IMR-90 (cell line): ENCODE results near the gene LAMA3. TPM values are rescaled to one million over a fixed set of nuclear protein-coding genes. Genes with fewer than 3 reads are reported as not detected.

ENCODE experiments used
- ATAC-seq: fragments of 200-7000 bp; cut with Tn5 transposase; 2 replicates; pipeline ENCODE4 v1.9.1; 2020; ENCODE audit warnings: low read depth, mild to moderate bottlenecking, moderate library complexity
- BruUV-seq: library from RNA; stranded (reverse); fragments of 400-500 nt; replicated peaks from 2 replicates; lab custom pipeline; 2021; lab: Mats Ljungman, UMichigan
- CTCF ChIA-PET: fragments of 300-600 bp; formaldehyde crosslinking; extraction: SDS; loops from one replicate; lab custom pipeline; 2021; ENCODE audit warnings: antibody characterized with exemption; lab: Yijun Ruan, JAX
- POLR2A ChIA-PET: fragments of 300-600 bp; sonication (Branson Sonifier 250); formaldehyde crosslinking; loops from one replicate; lab custom pipeline; 2022; ENCODE audit warnings: antibody characterized with exemption; ENCODE audit not compliant: unreplicated experiment; lab: Charles Lee
- DNase-seq: peaks from one replicate; pipeline ENCODE4 v3.0.0; 2013
- H2AFZ ChIP-seq: replicated peaks from 2 replicates; pipeline ENCODE3; 2013; ENCODE audit warnings: low read length, mild to moderate bottlenecking; ENCODE audit not compliant: poor library complexity
- H2AK5ac ChIP-seq: 2 replicates; pipeline ENCODE4 v1.6.1; 2013; ENCODE audit warnings: low read depth, low read length, inconsistent platforms
- H2AK9ac ChIP-seq: replicated peaks from 2 replicates; pipeline ENCODE3; 2013; ENCODE audit warnings: mild to moderate bottlenecking, low read depth, low read length, moderate library complexity; ENCODE audit not compliant: poor library complexity
- H2BK120ac ChIP-seq: 2 replicates; pipeline ENCODE4 v1.6.1; 2013; ENCODE audit warnings: low read depth, low read length, inconsistent platforms
- H2BK15ac ChIP-seq: 3 replicates; pipeline ENCODE4 v1.6.1; 2013; ENCODE audit warnings: low read depth, low read length, inconsistent platforms
- H2BK20ac ChIP-seq: 2 replicates; pipeline ENCODE4 v1.6.1; 2013; ENCODE audit warnings: low read depth, mild to moderate bottlenecking, inconsistent platforms, low read length, moderate library complexity
- H2BK5ac ChIP-seq: 2 replicates; pipeline ENCODE4 v1.6.1; 2013; ENCODE audit warnings: mild to moderate bottlenecking, low read depth, low read length, inconsistent platforms; ENCODE audit not compliant: poor library complexity, severe bottlenecking
- H3K14ac ChIP-seq: replicated peaks from 2 replicates; pipeline ENCODE4 v1.6.1; 2013; ENCODE audit warnings: low read depth, low read length, inconsistent platforms
- H3K18ac ChIP-seq: 2 replicates; pipeline ENCODE4 v1.6.1; 2013; ENCODE audit warnings: low read depth, low read length, control low read depth
- H3K23ac ChIP-seq: 2 replicates; pipeline ENCODE4 v1.6.1; 2013; ENCODE audit warnings: low read depth, low read length, inconsistent platforms
- H3K27ac ChIP-seq: 2 replicates; pipeline ENCODE4 v1.5.1; 2013; ENCODE audit warnings: mild to moderate bottlenecking, control low read depth, low read length; ENCODE audit not compliant: insufficient read depth
- H3K27me3 ChIP-seq: 2 replicates; pipeline ENCODE4 v1.6.1; 2013; ENCODE audit warnings: low read length; ENCODE audit not compliant: control insufficient read depth, insufficient read depth
- H3K36me3 ChIP-seq: 2 replicates; pipeline ENCODE4 v1.6.1; 2013; ENCODE audit warnings: low read length, mixed read lengths; ENCODE audit not compliant: control insufficient read depth, insufficient read depth
- H3K4ac ChIP-seq: 2 replicates; pipeline ENCODE4 v1.6.1; 2013; ENCODE audit warnings: low read depth, low read length, inconsistent platforms
- H3K4me1 ChIP-seq: 2 replicates; pipeline ENCODE4 v1.6.1; 2013; ENCODE audit warnings: low read length, mixed read lengths; ENCODE audit not compliant: control insufficient read depth, insufficient read depth
- H3K4me2 ChIP-seq: 2 replicates; pipeline ENCODE4 v1.6.1; 2013; ENCODE audit warnings: low read depth, mild to moderate bottlenecking, control low read depth, low read length, moderate library complexity
- H3K4me3 ChIP-seq: 2 replicates; pipeline ENCODE4 v1.5.1; 2013; ENCODE audit warnings: low read depth, mild to moderate bottlenecking, control low read depth, low read length, moderate library complexity; ENCODE audit not compliant: insufficient read depth
- H3K56ac ChIP-seq: 2 replicates; pipeline ENCODE4 v1.6.1; 2013; ENCODE audit warnings: low read length, inconsistent platforms; ENCODE audit not compliant: insufficient read depth; ENCODE audit errors: extremely low read depth
- H3K79me1 ChIP-seq, 2 experiments: 2 replicates each; pipeline ENCODE4 v1.6.1; 2013; ENCODE audit warnings: low read length in 2 of 2, inconsistent platforms in 1 of 2, low read depth in 1 of 2
- H3K9ac ChIP-seq: 2 replicates; pipeline ENCODE4 v1.6.1; 2013; ENCODE audit warnings: low read depth, low read length, control low read depth
- H3K9me1 ChIP-seq: 2 replicates; pipeline ENCODE4 v1.6.1; 2013; ENCODE audit warnings: low read length, inconsistent platforms; ENCODE audit not compliant: insufficient read depth
- H3K9me3 ChIP-seq: 2 replicates; pipeline ENCODE4 v1.6.1; 2013; ENCODE audit warnings: low read length; ENCODE audit not compliant: control insufficient read depth, insufficient read depth
- H4K20me1 ChIP-seq: 2 replicates; pipeline ENCODE4 v1.6.1; 2013; ENCODE audit warnings: low read length, inconsistent platforms; ENCODE audit not compliant: insufficient read depth
- H4K5ac ChIP-seq: 2 replicates; pipeline ENCODE4 v1.6.1; 2013; ENCODE audit warnings: mild to moderate bottlenecking, low read depth, low read length, control low read depth
- H4K8ac ChIP-seq, 2 experiments: 2 replicates each; pipeline ENCODE4 v1.6.1; 2013; ENCODE audit warnings: low read depth in 2 of 2, low read length in 2 of 2, control low read depth in 1 of 2, inconsistent platforms in 1 of 2
- H4K91ac ChIP-seq: 2 replicates; pipeline ENCODE4 v1.6.1; 2013; ENCODE audit warnings: low read depth, low read length, inconsistent platforms; ENCODE audit not compliant: insufficient read depth
- BHLHE40 ChIP-seq: fragments of 150-350 bp; IDR thresholded peaks from 2 replicates; pipeline ENCODE4 v1.6.1; 2016; ENCODE audit warnings: mild to moderate bottlenecking, low read depth, low read length
- CHD1 ChIP-seq: IDR thresholded peaks from 2 replicates; pipeline ENCODE4 v1.6.1; 2012; ENCODE audit warnings: low read depth, low read length, improper control_type of control experiment
- MAZ ChIP-seq: IDR thresholded peaks from 2 replicates; pipeline ENCODE4 v1.6.1; 2012; ENCODE audit warnings: low read depth, mild to moderate bottlenecking, low read length, improper control_type of control experiment, moderate library complexity, borderline replicate concordance
- MXI1 ChIP-seq: IDR thresholded peaks from 2 replicates; pipeline ENCODE4 v1.6.1; 2012; ENCODE audit warnings: low read depth, mild to moderate bottlenecking, low read length, moderate library complexity, borderline replicate concordance
- NFE2L2 ChIP-seq: fragments of 150-350 bp; IDR thresholded peaks from 2 replicates; pipeline ENCODE4 v1.6.1; 2016; ENCODE audit warnings: low read depth, mild to moderate bottlenecking, low read length
- POLR2A ChIP-seq: IDR thresholded peaks from 2 replicates; pipeline ENCODE4 v1.6.1; 2012; ENCODE audit warnings: mild to moderate bottlenecking, low read depth, low read length
- RAD21 ChIP-seq: IDR thresholded peaks from 2 replicates; pipeline ENCODE4 v1.6.1; 2012; ENCODE audit warnings: low read length, improper control_type of control experiment
- RFX5 ChIP-seq: IDR thresholded peaks from 2 replicates; pipeline ENCODE4 v1.8.0; 2012; ENCODE audit warnings: low read depth, mild to moderate bottlenecking, low read length, moderate library complexity
- SMC3 ChIP-seq: fragments of 150-350 bp; IDR thresholded peaks from 2 replicates; pipeline ENCODE4 v1.6.1; 2016; ENCODE audit warnings: low read depth, mild to moderate bottlenecking, antibody characterized with exemption, low read length, moderate library complexity
- WGBS, 2 experiments: methylation state at CpG; one replicate each; pipeline versions ENCODE4 v1.1.5 to v1.1.7; 2013; ENCODE audit warnings: missing lambda C conversion rate in 2 of 2; ENCODE audit not compliant: insufficient read length in 1 of 2; ENCODE audit errors: extremely low coverage in 2 of 2; 5-methylcytosine and 5-hydroxymethylcytosine counted together
- dilution Hi-C: fragments of 300-500 bp; cut with HindIII; formaldehyde crosslinking; loops from one replicate; pipeline ENCODE4 v1.14.3; 2018; ENCODE audit warnings: low sequenced_read_pairs; ENCODE audit not compliant: unreplicated experiment
- in situ Hi-C: fragments of 300-500 bp; cut with MboI; formaldehyde crosslinking; loops from 3 replicates; pipeline ENCODE4 v1.14.3; 2019; ENCODE audit warnings: low sequenced_read_pairs, inconsistent platforms, mixed read lengths
- intact Hi-C: fragments of 100-400 bp; cut with micrococcal nuclease; formaldehyde crosslinking; loops from 2 replicates; pipeline ENCODE4 v1.10.0; 2022
- polyA plus RNA-seq, 3 experiments: library from polyadenylated mRNA; depleted of rRNA; stranded (reverse); fragments of >200 nt; gene quantifications; 2 replicates each; pipeline ENCODE4 v1.2.3, GENCODE V29; 2012; ENCODE audit warnings: low replicate concordance in 1 of 3
- total RNA-seq: library from RNA; depleted of rRNA; stranded (reverse); fragments of >200 nt; gene quantifications from 2 replicates; pipeline ENCODE4 v1.2.3, GENCODE V29; 2012
- TF ChIP-seq, protein P1 (sequence below): fragments of 150-350 bp; IDR thresholded peaks from 2 replicates; pipeline ENCODE4 v1.6.1; 2016; ENCODE audit warnings: low read depth, mild to moderate bottlenecking, low read length, moderate library complexity, borderline replicate concordance
- TF ChIP-seq, protein P2 (sequence below): conservative IDR thresholded peaks from 2 replicates; pipeline ENCODE4 v1.5.1; 2012; ENCODE audit warnings: mild to moderate bottlenecking, low read depth, low read length, improper control_type of control experiment

The LAMA3 gene
- total and polyA plus RNA-seq, 2 of the 4 experiments (the other 2 are of a cell fraction): 0.18 to 0.19 TPM

DNA sequence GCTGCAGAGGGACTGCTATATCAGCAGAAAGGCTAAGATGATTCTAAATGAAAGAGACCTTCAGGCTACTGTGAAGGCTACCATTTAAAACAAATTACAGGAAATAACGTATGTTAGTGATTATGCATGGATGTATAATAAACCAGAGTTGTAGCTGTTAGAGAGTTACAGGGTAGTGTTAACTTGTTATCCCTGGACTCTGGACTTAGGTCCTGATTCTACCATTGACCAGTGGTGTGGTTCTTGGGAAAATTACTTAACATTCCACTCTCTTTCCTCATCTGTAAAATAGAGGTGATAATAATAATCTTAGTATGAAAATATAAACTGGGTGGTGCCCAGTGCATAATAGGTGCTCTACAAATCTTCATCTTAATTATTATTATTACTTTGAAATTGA lies 22.2 kb downstream of the LAMA3 start:
- Histone ChIP-seq H2BK15ac (no peak overlapping the region), H3K9ac (no peak overlapping the region), H2AFZ (no peak overlapping the region), H2BK120ac (no peak overlapping the region), H3K27ac (no peak overlapping the region), H3K14ac (no peak overlapping the region), H2BK20ac (no peak overlapping the region), H3K18ac (no peak overlapping the region), H3K4ac (no peak overlapping the region), H3K9me1 (no peaks in the 10 kb centered on the region), H3K56ac (no peak overlapping the region), H2BK5ac (no peak overlapping the region), H3K23ac (no peak overlapping the region), H4K91ac (no peak overlapping the region), H4K5ac (no peak overlapping the region), H2AK9ac (no peak overlapping the region), H4K8ac (no peak overlapping the region), H3K36me3 (no peaks in the 10 kb centered on the region), H3K27me3 (no peaks in the 10 kb centered on the region), H3K79me1 (no peaks in the 10 kb centered on the region), H3K4me1 (no peaks in the 10 kb centered on the region), H3K4me3 (no peak overlapping the region), H2AK5ac (no peak overlapping the region), H4K20me1 (no peaks in the 10 kb centered on the region), H3K4me2 (no peak overlapping the region), H3K9me3 (peaks cover 5% of the 10 kb centered on the region; the same call in 1 of the 2 replicates)
- ChIA-PET CTCF (no interaction called here), POLR2A (no interaction called here)
- dilution Hi-C loops: no loop called here
- WGBS, 2 experiments: no CpG with 5 or more reads among the region's 1 CpG
- DNase-seq (no peak), ATAC-seq (no peak)
- in situ Hi-C loops: no loop called here
- BruUV-seq: no TSS peak
- TF ChIP-seq, protein P1, sequence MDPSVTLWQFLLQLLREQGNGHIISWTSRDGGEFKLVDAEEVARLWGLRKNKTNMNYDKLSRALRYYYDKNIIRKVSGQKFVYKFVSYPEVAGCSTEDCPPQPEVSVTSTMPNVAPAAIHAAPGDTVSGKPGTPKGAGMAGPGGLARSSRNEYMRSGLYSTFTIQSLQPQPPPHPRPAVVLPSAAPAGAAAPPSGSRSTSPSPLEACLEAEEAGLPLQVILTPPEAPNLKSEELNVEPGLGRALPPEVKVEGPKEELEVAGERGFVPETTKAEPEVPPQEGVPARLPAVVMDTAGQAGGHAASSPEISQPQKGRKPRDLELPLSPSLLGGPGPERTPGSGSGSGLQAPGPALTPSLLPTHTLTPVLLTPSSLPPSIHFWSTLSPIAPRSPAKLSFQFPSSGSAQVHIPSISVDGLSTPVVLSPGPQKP: no peak
- TF ChIP-seq RFX5 (no peak), NFE2L2 (no peak), MAZ (no peak), CHD1 (no peak), SMC3 (no peak), BHLHE40 (no peak), POLR2A (no peak), RAD21 (no peak), MXI1 (no peak)
- TF ChIP-seq, protein P2, sequence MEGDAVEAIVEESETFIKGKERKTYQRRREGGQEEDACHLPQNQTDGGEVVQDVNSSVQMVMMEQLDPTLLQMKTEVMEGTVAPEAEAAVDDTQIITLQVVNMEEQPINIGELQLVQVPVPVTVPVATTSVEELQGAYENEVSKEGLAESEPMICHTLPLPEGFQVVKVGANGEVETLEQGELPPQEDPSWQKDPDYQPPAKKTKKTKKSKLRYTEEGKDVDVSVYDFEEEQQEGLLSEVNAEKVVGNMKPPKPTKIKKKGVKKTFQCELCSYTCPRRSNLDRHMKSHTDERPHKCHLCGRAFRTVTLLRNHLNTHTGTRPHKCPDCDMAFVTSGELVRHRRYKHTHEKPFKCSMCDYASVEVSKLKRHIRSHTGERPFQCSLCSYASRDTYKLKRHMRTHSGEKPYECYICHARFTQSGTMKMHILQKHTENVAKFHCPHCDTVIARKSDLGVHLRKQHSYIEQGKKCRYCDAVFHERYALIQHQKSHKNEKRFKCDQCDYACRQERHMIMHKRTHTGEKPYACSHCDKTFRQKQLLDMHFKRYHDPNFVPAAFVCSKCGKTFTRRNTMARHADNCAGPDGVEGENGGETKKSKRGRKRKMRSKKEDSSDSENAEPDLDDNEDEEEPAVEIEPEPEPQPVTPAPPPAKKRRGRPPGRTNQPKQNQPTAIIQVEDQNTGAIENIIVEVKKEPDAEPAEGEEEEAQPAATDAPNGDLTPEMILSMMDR: no peak
- intact Hi-C loops: no loop called here
